ENCODE data around the gene TMLHE.
A peak's percentile ranks its signal among the peaks of the same experiment; 100 is the strongest.
"Not testable (repeated sequence)": the region's sequence is repeated elsewhere in the genome, so short reads cannot be mapped to it uniquely, and the experiment has no call there.

Gene TMLHE

DNA sequence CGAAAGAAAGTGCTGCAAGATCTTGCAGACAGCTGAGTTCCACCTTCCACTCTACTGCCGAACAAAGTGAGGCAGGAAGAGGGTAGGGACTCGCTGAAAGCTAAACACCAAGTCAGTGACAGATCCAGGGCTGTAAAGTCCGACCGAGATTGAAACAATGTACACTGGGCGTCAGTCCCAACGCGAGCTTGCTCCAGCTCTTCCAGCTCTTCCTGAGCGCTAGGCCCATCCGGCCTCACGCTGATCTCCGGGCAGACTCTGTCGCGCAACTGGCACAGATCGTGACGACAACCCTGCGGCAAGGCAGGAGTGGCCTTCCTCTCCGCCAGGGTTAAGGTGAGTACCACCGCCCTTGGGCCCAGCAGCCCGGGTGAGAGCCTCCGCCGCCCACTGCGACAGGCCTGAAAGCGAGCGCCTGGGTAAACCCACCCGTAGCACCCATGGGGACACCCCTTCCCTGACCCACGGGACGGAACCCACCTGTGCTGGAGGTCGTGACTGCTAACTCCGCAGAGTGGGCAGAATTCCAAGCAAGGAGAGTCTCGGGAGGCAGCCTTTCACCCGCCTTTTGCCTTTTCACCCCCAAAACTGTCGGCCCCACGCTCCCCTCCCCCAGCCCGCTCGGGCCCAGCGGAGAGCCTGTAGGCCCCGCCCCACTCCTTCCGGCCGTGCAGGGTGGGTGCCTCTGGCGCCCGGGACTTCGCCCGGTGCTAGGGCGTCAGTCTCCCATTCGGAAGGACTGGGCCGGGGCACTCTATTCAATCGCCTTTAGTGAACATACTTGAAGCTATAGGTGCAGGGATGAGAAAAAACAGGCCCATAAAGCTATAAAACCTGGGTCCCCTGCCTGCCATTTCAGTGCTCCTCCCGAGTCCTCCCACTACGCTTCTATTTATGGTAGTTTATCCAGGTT, at the start of gene TMLHE, which contains the start of gene SPRY3:
TSS of gene TMLHE (minus strand) at position 641 of the 913 bp plus-strand sequence. CDS start 67,676 bp downstream, outside the sequence.
TSS of gene SPRY3 (plus strand) at position 275 of the 913 bp plus-strand sequence.
- DNase-seq, result peak; percentile 0

- DNase-seq, result no peak
Measured at GRCh38 chrX:155662282-155662681, 49.5 kb upstream of the TMLHE start.

- no peak for DNase-seq
Measured at GRCh38 chrX:155645180-155645579, 32.4 kb upstream of the TMLHE start.

DNA sequence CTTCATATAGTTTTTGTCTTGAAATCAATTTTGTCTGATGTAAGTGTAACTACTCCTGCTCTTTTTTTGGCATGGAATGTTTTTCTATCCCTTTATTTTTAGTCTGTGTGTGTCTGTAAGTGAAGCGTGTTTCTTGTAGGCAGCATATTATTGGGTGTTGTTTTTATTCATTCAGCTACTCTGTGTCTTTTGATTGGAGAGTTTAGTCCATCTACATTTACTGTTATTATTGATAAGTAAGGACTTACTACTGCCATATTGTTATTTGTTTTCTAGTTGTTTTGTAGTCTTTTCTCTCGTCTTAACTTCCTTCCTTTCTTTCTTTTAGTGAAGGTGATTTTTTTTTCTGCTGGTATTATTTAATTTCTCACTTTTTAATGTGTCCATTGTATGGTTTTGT, 30.5 kb upstream of the TMLHE start:
- DNase-seq, result no peak

DNA sequence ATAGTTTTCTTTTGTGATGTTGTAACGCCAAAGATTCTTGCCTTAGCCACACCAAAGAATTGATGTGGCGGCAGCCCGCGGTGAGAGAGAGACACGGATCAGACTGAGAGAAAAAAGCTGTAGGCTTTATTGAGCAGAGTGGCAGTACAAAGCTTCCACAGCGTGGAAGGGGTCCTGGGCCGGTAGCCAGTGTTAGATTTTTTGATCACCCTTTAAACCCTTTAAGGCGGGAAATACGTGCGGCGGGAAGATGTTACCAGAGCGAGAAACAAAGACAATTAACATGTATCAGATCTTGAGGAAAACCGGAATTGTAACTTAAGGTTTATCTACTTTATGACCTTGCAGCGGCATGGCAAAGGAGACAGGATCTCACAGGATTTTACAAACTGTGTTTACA, 28.6 kb upstream of the TMLHE start:
- not testable (repeated sequence) for DNase-seq

DNA sequence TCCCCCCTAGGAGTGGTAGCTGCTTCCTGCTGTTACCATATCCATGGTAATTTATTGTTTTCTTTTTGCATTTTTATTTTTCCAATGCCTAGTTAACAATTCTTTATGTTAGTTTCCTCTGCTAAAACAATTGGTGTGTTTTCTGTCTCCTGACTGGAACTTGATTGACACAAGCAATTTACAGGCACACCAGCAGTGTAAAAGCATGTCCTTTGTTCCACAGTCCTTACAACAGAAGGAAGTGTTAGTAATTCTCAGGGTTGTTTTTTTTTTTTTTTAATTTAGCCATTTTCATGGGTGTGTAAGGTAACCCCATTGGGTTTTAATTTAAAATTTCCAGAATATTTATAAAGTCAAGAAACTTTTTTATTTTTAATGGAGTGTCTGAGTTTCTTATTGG, 25.0 kb upstream of the TMLHE start:
- no peak for DNase-seq

GRCh38 chrX:155635019-155635418, 22.3 kb upstream of the TMLHE start:
- not testable (repeated sequence) for DNase-seq

DNA sequence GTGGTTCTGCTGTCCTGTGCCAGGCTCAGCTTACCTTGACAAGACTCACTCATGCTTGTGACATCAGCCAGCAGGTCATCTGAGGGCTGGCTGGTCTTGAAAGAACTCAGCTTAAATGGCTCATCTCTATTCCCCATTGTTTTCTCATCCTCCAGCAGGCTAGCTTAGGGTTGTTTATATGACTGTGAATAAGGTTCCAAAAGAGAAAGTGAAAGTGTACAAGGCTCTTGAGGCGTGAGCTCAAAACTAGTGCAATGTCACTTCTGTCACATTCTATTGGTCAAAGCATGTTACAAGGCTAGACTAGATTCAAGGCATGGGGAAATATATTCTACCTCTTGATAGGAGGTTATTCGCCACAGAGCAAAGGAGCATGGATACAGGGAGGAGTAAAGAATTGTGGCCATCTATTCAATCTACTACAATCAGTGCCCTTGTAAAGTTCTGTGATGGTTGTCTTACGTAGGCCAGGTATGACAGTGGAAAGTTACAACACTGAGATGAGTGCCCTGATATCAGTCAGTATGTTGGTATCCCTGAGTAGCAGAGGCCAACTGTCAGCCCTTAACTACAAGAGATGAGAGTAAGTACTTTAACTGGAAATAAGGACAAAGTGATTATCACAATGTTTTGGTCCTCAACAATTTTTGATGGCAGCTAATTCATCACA, 19.8 kb upstream of the TMLHE start:
- no peak for DNase-seq

GRCh38 chrX:155620110-155620509, 7.4 kb upstream of the TMLHE start:
- not testable (repeated sequence) for DNase-seq

DNA sequence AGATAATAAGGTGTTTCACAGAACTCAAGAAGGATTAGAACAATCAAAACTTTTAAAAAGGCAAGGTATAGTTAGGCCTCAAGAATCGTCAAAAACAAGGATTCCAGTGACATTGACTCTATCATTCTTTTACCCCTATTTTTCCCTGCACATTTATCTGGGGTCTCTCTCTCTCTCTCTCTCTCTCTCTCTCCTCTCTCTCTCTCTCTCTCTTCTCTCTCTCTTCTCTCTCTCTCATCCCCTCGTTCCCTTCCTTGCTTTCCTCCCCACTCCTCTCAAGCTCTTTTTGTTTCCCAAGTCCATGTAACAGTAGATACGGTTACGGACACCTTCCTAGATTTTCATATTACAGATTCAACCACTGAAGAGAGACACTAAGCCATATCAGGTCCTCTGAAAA, 3.2 kb upstream of the TMLHE start:
- DNase-seq, result no peak

DNA sequence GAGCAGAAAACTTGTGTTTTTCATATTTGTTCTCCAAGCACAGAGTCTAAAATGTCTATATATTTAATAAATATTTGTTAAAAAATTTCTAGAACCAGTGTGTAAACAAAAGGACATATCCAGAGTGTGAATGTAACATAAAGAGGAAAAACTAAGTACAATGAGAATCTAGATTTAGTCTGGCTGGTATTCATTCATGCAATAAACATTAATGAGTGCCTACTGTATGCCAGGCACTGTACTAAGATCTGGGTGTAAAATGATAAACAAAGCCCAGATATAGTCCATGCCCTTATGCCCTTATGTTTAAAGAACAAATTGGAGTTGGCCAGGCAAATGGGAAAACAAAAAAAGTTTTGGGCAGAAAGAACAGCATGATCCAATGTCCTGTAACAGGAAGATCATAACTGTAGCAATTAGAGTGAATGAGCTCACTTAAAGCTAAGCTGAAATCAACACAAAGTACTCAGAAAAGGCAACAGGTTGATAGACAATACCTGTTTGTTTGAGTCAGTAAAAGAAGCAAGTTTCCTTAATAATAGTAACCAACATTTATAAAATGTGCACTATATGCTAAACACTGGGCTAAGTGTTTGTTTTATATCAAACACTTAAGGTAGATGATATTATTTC, 1.3 kb upstream of the TMLHE start:
- DNase-seq, result no peak

DNA sequence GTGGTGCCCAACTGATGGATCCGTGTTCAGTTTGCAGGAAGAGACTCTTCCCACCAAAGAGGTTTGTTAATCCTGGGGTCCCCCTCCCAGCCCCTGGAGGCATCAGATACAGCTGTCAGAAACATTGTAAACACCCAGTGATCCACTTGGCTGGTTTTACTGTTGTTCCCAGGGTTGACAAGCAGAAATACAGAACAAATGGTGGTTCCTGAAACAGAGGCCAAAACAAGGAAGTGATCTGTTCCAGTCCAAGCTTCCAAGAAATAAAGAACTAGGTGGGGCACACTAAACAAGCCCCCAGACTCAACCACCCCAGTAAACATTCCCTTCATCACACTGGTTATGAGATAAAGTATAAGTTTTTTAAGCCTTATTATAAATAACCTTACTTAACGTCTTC, 1.4 kb downstream of the TMLHE start:
- DNase-seq, result no peak

DNA sequence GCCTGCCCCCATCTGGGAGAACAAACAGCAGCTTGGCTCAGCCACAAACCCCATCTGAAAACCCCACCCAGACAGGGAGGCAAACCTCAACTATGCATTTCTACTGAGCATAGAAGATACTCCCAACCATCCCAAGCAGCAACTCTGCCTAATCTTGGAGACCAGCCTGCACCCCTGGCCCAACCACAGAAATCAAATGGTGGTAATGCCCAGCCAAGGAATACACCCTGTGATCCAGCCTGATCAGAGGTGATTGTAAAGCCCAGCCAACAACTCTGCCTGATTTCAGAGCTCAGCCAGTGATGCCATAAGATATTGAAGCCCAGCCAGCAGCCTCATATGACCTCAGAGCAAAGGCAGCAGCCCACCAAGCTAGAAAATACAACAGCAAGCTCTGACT, 19.8 kb downstream of the TMLHE start:
- no peak for DNase-seq

GRCh38 chrX:155592331-155592730, 20.4 kb downstream of the TMLHE start:
- DNase-seq, result no peak

GRCh38 chrX:155577682-155578081, 35.1 kb downstream of the TMLHE start:
- DNase-seq, result no peak

DNA sequence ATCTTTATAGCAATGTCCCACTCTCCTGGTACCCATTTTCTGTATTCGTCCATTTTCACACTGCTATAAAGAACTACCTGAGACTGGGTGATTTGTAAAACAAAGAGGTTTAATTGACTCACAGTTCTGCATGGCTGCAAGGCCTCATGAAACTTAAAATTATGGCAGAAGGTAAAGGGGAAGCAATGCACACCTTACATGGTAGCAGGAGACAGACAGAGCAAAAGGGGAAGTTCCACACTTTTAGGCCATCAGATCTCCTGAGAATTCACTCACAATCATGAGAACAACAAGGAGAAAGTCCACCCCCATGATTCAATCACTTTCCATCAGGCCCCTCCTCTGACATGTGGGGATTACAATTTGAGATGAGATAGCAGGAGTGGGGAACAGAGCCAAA, 49.7 kb downstream of the TMLHE start:
- DNase-seq, result no peak

GRCh38 chrX:155544881-155545280, 67.9 kb downstream of the TMLHE start:
- DNase-seq, result no peak

GRCh38 chrX:155535866-155536265, 76.9 kb downstream of the TMLHE start:
- no peak for DNase-seq

GRCh38 chrX:155534800-155535199, 78.0 kb downstream of the TMLHE start:
- DNase-seq, result no peak

DNA sequence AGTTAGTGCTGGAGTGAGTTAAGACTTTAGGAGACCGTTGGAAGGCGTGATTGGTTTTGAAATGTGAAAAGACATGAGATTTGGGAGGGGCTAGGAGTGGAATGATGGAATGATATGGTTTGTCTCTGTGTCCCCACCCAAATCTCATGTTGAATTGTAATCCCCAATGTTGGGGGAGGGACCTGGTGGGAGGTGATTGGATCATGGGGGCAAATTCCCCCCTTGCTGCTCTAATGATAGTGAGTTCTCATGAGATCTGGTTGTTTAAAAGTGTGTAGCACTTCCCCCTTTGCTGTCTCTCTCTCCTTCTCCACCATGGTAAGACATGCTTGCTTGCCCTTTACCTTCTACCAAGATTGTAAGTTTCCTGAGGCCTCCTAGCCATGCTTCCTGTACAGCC, 85.7 kb downstream of the TMLHE start:
- not testable (repeated sequence) for DNase-seq

GRCh38 chrX:155514225-155514624, 98.5 kb downstream of the TMLHE start:
- no peak for DNase-seq

DNA sequence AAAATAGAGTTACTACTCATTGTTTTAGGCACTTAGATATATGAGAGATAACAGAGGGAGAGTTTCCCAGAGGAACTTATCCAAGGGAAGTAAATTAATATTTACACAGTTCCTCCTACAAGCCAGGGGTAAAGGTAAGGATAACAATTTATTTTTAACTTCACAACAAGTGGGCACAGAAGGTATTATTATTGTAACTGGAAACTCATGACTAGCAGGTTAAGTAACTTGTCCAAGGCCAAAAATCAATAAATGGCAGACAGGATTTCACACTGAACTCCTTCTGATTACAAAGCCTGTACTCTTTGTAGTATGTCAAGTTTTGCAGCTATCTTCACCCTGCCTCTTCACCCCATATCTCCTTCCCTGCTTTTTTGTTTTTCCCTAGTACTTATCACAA, 107.5 kb downstream of the TMLHE start:
- DNase-seq, result no peak

DNA sequence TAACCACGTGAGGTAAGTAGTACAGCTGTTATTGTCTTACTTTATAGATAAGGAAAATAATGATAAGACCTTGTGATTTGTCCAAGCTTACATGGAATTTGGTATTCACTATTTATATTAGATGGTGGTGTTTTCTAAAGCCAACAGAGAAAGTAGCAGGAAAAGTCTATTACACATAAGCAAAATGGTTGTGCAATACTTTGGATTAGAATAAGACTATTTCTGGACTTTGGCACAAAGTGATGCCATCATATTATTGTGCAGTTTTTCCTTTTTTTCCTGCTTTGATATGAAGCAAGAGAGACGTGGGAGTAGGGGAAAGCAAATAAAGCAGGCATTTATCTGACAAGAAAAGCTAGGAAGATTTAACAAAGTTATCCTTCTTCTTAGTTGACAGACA, 117.6 kb downstream of the TMLHE start:
- not testable (repeated sequence) for DNase-seq

GRCh38 chrX:155491421-155491820, 121.3 kb downstream of the TMLHE start:
- DNase-seq, result not testable (repeated sequence)
